ENCODE results near the gene CEP112.

DNA sequence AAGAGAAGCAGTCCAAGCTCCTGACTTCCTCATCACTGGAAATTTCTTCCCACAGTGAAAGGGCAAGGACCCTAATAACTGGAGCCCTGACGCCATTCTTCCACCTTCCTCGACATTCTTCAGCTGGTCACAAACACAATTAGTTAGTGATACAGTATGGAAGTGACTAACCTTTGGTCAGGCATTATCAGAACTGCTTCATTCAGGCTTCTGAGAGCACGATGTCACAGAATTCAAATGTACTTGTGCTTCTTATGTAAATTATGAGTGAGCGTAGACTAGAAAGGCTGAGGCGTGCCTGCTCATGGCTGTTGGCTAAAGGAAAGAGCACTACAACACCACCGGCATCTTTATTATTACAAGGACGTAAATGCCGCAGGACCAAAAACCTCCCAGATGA is 327.5 kb downstream of the CEP112 start:
- no peak for TF ChIP-seq SP1 (CRISPR knock-in tag; conservative IDR thresholded peaks at IDR 0.05)
- TF ChIP-seq, protein P1, sequence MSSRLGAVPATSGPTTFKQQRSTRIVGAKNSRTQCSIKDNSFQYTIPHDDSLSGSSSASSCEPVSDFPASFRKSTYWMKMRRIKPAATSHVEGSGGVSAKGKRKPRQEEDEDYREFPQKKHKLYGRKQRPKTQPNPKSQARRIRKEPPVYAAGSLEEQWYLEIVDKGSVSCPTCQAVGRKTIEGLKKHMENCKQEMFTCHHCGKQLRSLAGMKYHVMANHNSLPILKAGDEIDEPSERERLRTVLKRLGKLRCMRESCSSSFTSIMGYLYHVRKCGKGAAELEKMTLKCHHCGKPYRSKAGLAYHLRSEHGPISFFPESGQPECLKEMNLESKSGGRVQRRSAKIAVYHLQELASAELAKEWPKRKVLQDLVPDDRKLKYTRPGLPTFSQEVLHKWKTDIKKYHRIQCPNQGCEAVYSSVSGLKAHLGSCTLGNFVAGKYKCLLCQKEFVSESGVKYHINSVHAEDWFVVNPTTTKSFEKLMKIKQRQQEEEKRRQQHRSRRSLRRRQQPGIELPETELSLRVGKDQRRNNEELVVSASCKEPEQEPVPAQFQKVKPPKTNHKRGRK (CRISPR knock-in tag; IDR thresholded peaks at IDR 0.05; ENCODE audit: borderline replicate concordance), result no peak
- no peak for TF ChIP-seq CTCF (IDR thresholded peaks at IDR 0.05)
- no peak for TF ChIP-seq IRF2 (CRISPR knock-in tag; IDR thresholded peaks at IDR 0.05; ENCODE audit: borderline replicate concordance, low read depth)
- TF ChIP-seq, protein P2, sequence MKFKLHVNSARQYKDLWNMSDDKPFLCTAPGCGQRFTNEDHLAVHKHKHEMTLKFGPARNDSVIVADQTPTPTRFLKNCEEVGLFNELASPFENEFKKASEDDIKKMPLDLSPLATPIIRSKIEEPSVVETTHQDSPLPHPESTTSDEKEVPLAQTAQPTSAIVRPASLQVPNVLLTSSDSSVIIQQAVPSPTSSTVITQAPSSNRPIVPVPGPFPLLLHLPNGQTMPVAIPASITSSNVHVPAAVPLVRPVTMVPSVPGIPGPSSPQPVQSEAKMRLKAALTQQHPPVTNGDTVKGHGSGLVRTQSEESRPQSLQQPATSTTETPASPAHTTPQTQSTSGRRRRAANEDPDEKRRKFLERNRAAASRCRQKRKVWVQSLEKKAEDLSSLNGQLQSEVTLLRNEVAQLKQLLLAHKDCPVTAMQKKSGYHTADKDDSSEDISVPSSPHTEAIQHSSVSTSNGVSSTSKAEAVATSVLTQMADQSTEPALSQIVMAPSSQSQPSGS (CRISPR knock-in tag; IDR thresholded peaks at IDR 0.05; ENCODE audit: borderline replicate concordance, low read depth), result no peak
- no peak for TF ChIP-seq GABPB1 (CRISPR knock-in tag; IDR thresholded peaks at IDR 0.05)
- TF ChIP-seq E2F4 (CRISPR knock-in tag; IDR thresholded peaks at IDR 0.05; ENCODE audit: borderline replicate concordance, low read depth), result no peak
- TF ChIP-seq CREM (CRISPR knock-in tag; IDR thresholded peaks at IDR 0.05), result no peak
- no peak for TF ChIP-seq NR2C2 (CRISPR knock-in tag; IDR thresholded peaks at IDR 0.05)
- no peak for TF ChIP-seq FOXJ3 (CRISPR knock-in tag; IDR thresholded peaks at IDR 0.05; ENCODE audit: borderline replicate concordance)
- no peak for TF ChIP-seq NFE2L1 (CRISPR knock-in tag; IDR thresholded peaks at IDR 0.05)
- TF ChIP-seq ZNF232 (CRISPR knock-in tag; IDR thresholded peaks at IDR 0.05), result no peak

Data from WTC11 (cell line).